A673 (cell line): ENCODE data around the gene FBXL17.

Experiments used
- EZH2 ChIP-seq: fragments of 200-600 bp; sonication (generic); IDR thresholded peaks from 2 replicates; pipeline ENCODE4 v1.6.1; 2017; ENCODE audit warnings: borderline replicate concordance, low read depth, mild to moderate bottlenecking, mixed read lengths, antibody characterized with exemption, low read length; ENCODE audit not compliant: poor library complexity, severe bottlenecking
- TF ChIP-seq, protein P1 (sequence below): fragments of 300-800, 200-600 bp; sonication (generic); conservative IDR thresholded peaks from 2 replicates; pipeline ENCODE4 v1.5.1; 2017; ENCODE audit warnings: low read depth, mild to moderate bottlenecking, antibody characterized with exemption, low read length, moderate library complexity, mixed read lengths

GRCh38 chr5:108115673-108116072, 266.2 kb downstream of the FBXL17 start:
- TF ChIP-seq, protein P1, sequence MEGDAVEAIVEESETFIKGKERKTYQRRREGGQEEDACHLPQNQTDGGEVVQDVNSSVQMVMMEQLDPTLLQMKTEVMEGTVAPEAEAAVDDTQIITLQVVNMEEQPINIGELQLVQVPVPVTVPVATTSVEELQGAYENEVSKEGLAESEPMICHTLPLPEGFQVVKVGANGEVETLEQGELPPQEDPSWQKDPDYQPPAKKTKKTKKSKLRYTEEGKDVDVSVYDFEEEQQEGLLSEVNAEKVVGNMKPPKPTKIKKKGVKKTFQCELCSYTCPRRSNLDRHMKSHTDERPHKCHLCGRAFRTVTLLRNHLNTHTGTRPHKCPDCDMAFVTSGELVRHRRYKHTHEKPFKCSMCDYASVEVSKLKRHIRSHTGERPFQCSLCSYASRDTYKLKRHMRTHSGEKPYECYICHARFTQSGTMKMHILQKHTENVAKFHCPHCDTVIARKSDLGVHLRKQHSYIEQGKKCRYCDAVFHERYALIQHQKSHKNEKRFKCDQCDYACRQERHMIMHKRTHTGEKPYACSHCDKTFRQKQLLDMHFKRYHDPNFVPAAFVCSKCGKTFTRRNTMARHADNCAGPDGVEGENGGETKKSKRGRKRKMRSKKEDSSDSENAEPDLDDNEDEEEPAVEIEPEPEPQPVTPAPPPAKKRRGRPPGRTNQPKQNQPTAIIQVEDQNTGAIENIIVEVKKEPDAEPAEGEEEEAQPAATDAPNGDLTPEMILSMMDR, result no peak
- TF ChIP-seq EZH2, result no peak
